ENCODE results near the gene PPP2R5B. TPM values are rescaled to one million over a fixed set of nuclear protein-coding genes. Genes with fewer than 3 reads are reported as not detected.

Gene PPP2R5B
- polyA plus RNA-seq, 1 experiment = 18.5 TPM

- H3K36me3 ChIP-seq (ENCODE audit: control insufficient read depth, insufficient read depth, low read length) = no peaks in the 10 kb centered on the region
- ChIA-PET POLR2A (no interaction called here), CTCF (interaction anchor here (1.7 to 29.7 kb wide), 4 partner anchors 8 to 24 kb away, joined by 8 to 797 read pairs (median 30); partner anchors contain the start of gene CDC42BPG)
- no peak for TF ChIP-seq CTCF (IDR thresholded peaks at IDR 0.05; ENCODE audit: insufficient read depth, low read depth, low read length)
- no peak for DNase-seq (ENCODE audit: low read depth)
- no peak overlapping the region for H3K4me3 ChIP-seq (ENCODE audit: low read depth, low read length)
- no peaks in the 10 kb centered on the region for H3K27me3 ChIP-seq (ENCODE audit: control insufficient read depth, insufficient read depth, low read length)
Measured at GRCh38 chr11:64880240-64881001, 44.1 kb upstream of the PPP2R5B start.

GRCh38 chr11:64881476-64881875 is 43.0 kb upstream of the PPP2R5B start:
- H3K27me3 ChIP-seq (ENCODE audit: control insufficient read depth, insufficient read depth, low read length) = no peaks in the 10 kb centered on the region
- CTCF ChIA-PET = interaction anchor here (6.2 to 29.7 kb wide), 2 partner anchors 12 to 25 kb away, joined by 32 to 797 read pairs; partner anchors contain the start of gene CDC42BPG
- DNase-seq (ENCODE audit: low read depth) = no peak
- no peak for TF ChIP-seq CTCF (IDR thresholded peaks at IDR 0.05; ENCODE audit: insufficient read depth, low read depth, low read length)
- H3K36me3 ChIP-seq (ENCODE audit: control insufficient read depth, insufficient read depth, low read length) = no peaks in the 10 kb centered on the region
- POLR2A ChIA-PET = no interaction called here
- no peak overlapping the region for H3K4me3 ChIP-seq (ENCODE audit: low read depth, low read length)

DNA sequence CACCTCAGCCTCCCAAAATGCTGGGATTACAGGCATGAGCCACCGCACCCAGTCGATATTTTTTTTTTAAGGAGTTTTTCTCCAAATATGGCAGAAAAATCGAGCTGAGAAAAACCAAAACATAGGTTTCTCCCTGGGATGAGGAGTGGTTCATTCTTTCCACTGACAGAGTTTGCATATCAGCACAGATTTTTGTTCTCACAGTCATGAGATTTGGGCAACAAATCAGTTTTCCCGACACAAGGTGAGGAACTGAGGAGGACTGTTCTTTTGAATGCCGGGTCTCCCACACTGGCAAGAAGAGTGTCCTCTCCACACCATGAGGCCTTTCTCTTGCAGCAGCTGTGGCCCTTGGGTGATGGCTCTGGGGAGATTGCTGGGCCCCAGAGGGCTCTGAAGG is 42.2 kb upstream of the PPP2R5B start:
- no peak overlapping the region for H3K4me3 ChIP-seq (ENCODE audit: low read depth, low read length)
- TF ChIP-seq CTCF (IDR thresholded peaks at IDR 0.05; ENCODE audit: insufficient read depth, low read depth, low read length) = no peak
- no peak for DNase-seq (ENCODE audit: low read depth)
- H3K27me3 ChIP-seq (ENCODE audit: control insufficient read depth, insufficient read depth, low read length) = no peaks in the 10 kb centered on the region
- CTCF ChIA-PET = interaction anchor here (6.2 to 29.7 kb wide), 2 partner anchors 11 to 26 kb away, joined by 32 to 797 read pairs; partner anchors contain the start of gene CDC42BPG
- POLR2A ChIA-PET = interaction anchor here (1.0 kb wide), 1 partner anchor 13 kb away, joined by 3 read pairs; no protein-coding TSS in a partner anchor
- no peaks in the 10 kb centered on the region for H3K36me3 ChIP-seq (ENCODE audit: control insufficient read depth, insufficient read depth, low read length)

DNA sequence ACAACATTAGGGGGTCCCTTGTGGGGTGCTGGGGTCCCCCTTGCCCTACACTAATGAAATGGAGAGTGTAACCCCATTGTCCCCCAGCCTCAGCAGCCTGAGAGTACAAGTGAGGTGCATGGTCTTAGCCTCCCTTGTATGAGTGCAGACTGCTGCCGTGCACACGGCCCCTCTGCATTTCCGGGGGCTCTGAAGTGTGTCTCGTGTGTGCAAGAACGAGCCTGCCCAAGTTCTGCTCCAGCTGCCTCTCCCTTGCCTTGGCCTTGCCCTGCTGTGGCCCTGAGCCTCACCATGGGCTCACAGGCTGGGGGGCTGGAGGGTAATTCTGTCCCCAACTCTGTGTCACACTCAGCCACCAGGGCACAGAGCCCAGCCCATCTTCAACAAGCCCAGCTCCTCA is 40.9 kb upstream of the PPP2R5B start:
- no peaks in the 10 kb centered on the region for H3K36me3 ChIP-seq (ENCODE audit: control insufficient read depth, insufficient read depth, low read length)
- DNase-seq (ENCODE audit: low read depth) = no peak
- POLR2A ChIA-PET = no interaction called here
- no peak overlapping the region for H3K4me3 ChIP-seq (ENCODE audit: low read depth, low read length)
- CTCF ChIA-PET = interaction anchor here (6.2 to 29.7 kb wide), 2 partner anchors 10 to 27 kb away, joined by 32 to 797 read pairs; partner anchors contain the start of gene CDC42BPG
- no peak for TF ChIP-seq CTCF (IDR thresholded peaks at IDR 0.05; ENCODE audit: insufficient read depth, low read depth, low read length)
- no peaks in the 10 kb centered on the region for H3K27me3 ChIP-seq (ENCODE audit: control insufficient read depth, insufficient read depth, low read length)

GRCh38 chr11:64884019-64884418 is 40.5 kb upstream of the PPP2R5B start:
- no peaks in the 10 kb centered on the region for H3K36me3 ChIP-seq (ENCODE audit: control insufficient read depth, insufficient read depth, low read length)
- POLR2A ChIA-PET = no interaction called here
- H3K27me3 ChIP-seq (ENCODE audit: control insufficient read depth, insufficient read depth, low read length) = no peaks in the 10 kb centered on the region
- no peak for DNase-seq (ENCODE audit: low read depth)
- no peak for TF ChIP-seq CTCF (IDR thresholded peaks at IDR 0.05; ENCODE audit: insufficient read depth, low read depth, low read length)
- no peak overlapping the region for H3K4me3 ChIP-seq (ENCODE audit: low read depth, low read length)
- CTCF ChIA-PET = interaction anchor here (1.6 to 29.7 kb wide), 3 partner anchors 10 to 233 kb away, joined by 3 to 797 read pairs (median 32); partner anchors contain the start of genes CDC42BPG and ZNHIT2
